ENCODE data around the gene TRIAP1. TPM values are rescaled to one million over a fixed set of nuclear protein-coding genes. Genes with fewer than 3 reads are reported as not detected.
"Not testable (repeated sequence)": the region's sequence is repeated elsewhere in the genome, so short reads cannot be mapped to it uniquely, and the experiment has no call there.

TRIAP1 gene
- total RNA-seq, 3 donors from 2014 or later = 10.2 to 21.3 (median 13.0) TPM

DNA sequence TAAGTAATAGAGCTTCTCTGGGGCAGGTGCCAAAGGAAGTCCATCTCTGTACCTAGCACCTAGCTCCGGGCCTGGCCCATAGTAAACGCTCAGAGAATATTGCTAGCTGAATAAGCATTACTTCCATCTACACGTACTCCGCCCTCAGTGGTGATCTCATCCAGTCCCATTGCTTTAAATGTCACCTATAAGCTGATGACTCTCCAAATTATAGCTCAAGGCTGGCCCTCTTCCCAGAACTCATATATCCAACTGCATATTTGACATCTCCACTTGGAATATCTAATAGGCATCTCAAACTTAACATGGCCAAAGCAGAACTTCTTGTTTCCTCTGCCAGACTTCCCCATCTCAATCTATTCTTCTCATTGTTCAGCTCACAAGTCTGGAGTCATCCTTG is 42.8 kb upstream of the TRIAP1 start:
- no peaks in the 10 kb centered on the region for H3K9me3 ChIP-seq
- H3K27ac ChIP-seq = no peak overlapping the region
- intact Hi-C loops (cut with DNase I; ENCODE audit: low total_unique reads) = no loop called here
- no peaks in the 10 kb centered on the region for H3K27me3 ChIP-seq
- no peaks in the 10 kb centered on the region for H3K36me3 ChIP-seq
- TF ChIP-seq, protein P1, sequence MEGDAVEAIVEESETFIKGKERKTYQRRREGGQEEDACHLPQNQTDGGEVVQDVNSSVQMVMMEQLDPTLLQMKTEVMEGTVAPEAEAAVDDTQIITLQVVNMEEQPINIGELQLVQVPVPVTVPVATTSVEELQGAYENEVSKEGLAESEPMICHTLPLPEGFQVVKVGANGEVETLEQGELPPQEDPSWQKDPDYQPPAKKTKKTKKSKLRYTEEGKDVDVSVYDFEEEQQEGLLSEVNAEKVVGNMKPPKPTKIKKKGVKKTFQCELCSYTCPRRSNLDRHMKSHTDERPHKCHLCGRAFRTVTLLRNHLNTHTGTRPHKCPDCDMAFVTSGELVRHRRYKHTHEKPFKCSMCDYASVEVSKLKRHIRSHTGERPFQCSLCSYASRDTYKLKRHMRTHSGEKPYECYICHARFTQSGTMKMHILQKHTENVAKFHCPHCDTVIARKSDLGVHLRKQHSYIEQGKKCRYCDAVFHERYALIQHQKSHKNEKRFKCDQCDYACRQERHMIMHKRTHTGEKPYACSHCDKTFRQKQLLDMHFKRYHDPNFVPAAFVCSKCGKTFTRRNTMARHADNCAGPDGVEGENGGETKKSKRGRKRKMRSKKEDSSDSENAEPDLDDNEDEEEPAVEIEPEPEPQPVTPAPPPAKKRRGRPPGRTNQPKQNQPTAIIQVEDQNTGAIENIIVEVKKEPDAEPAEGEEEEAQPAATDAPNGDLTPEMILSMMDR (IDR thresholded peaks at IDR 0.05) = no peak
- TF ChIP-seq POLR2AphosphoS5 (IDR thresholded peaks at IDR 0.05) = no peak
- no peak for TF ChIP-seq POLR2A (IDR thresholded peaks at IDR 0.05)
- H3K4me1 ChIP-seq = no peaks in the 10 kb centered on the region
- DNase-seq (ENCODE audit: low spot score in 2 of 2) = no peak
- H3K4me3 ChIP-seq = no peak overlapping the region

DNA sequence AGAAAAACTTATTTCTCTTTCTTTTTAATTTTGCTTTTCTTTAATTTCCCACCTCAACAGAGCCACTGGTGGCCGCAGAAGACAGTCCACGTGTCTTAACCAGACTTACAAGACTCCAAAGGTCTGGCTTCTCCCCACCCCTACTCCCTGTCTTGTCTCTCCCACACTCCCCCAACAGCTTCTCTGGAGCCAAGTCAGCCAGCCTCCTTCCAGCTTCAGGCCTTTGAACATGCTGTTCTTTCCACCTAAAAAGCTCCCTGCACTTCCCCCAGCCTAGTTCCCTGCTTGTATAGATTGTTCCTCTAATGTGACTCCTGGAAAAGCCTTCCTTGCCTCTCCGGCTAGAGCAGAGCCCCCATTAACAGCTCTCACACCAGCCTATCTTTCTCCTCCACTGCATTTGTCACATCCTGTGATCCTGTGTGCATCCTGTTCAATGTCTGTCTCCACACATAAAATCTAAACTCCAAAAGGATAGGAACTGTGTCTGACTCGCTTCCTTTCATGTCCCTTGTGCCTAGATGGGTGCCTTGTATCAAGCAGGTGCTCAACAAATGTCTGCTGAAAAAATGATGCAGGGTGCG is 42.0 kb upstream of the TRIAP1 start:
- Histone ChIP-seq H3K4me1 (no peaks in the 10 kb centered on the region), H3K4me3 (no peak overlapping the region), H3K27ac (no peak overlapping the region), H3K27me3 (no peaks in the 10 kb centered on the region), H3K36me3 (no peaks in the 10 kb centered on the region), H3K9me3 (no peaks in the 10 kb centered on the region)
- intact Hi-C loops (cut with DNase I; ENCODE audit: low total_unique reads) = no loop called here
- no peak for DNase-seq (ENCODE audit: low spot score in 2 of 2)
- TF ChIP-seq POLR2A (IDR thresholded peaks at IDR 0.05) (no peak), POLR2AphosphoS5 (IDR thresholded peaks at IDR 0.05) (no peak)
- TF ChIP-seq, protein P1 (IDR thresholded peaks at IDR 0.05) = no peak

DNA sequence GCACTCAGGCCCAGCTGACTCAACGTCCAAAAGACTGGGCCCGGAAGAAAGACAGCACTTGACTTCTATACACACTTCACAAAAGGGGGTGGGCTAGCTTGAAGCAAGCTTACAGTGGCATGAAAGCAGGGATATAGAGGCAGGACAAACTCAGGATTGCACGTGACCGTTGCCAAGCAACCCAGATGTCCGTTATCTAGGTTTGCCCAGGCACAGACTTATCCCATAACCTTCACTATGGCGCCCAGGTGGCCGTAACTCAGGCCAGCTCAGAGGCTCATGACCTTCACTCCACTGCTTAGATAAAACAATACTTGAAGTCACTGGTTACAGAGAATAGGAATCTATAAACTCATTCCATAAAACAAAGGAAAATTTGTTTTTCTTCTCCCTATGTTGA is 41.4 kb upstream of the TRIAP1 start:
- H3K36me3 ChIP-seq; H3K4me1 ChIP-seq; H3K27ac ChIP-seq; DNase-seq (ENCODE audit: low spot score in 2 of 2); H3K9me3 ChIP-seq; intact Hi-C loops (cut with DNase I; ENCODE audit: low total_unique reads); H3K4me3 ChIP-seq; H3K27me3 ChIP-seq: not testable (repeated sequence)

DNA sequence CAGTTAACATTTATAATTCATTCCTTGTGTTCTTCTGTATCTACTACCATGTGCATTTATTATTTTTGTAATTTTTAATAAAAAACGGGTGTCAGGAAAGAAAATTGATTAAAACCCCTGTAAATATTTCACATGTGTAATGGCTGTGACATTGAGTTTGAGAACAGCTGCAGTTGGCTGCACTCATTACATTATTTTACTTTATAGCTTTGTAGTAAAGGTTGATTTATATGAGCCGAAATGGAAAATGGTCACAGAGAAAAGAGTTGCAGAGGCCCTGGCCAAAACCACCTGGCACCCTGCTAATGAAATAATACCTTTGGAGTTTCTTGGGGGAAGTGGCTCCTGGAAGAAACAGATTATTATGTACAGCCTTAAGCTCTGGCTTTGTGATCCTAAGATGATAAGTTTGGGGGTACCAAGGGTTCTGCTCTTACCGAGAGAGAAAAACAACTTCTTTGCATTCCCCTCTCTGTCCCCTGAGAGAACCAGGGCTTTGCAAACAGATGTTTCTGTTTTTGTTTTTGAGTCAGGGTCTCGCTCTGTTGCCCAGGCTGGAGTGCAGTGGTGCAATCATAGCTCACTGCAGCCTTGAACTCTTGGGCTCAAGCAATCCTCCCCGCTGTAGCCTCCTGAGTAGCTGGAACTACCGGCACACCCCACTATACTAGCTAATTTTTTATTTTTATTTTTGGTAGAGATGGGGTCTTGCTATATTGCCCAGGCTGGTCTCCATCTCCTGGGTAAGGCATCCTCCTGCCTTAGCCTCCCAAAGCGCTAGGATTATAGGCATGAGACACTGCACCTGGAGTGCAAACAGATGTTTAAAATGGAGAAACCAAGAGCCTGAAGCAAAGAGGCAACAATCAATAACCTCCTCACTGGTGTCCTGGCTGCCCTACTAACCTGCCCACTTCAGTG is 40.0 kb upstream of the TRIAP1 start:
- no peaks in the 10 kb centered on the region for H3K36me3 ChIP-seq
- no peak overlapping the region for H3K27ac ChIP-seq
- intact Hi-C loops (cut with DNase I; ENCODE audit: low total_unique reads) = no loop called here
- TF ChIP-seq POLR2A (IDR thresholded peaks at IDR 0.05) = no peak
- TF ChIP-seq, protein P1 (IDR thresholded peaks at IDR 0.05) = no peak
- TF ChIP-seq POLR2AphosphoS5 (IDR thresholded peaks at IDR 0.05) = no peak
- no peak for DNase-seq (ENCODE audit: low spot score in 2 of 2)
- no peaks in the 10 kb centered on the region for H3K9me3 ChIP-seq
- no peaks in the 10 kb centered on the region for H3K4me1 ChIP-seq
- H3K27me3 ChIP-seq = no peaks in the 10 kb centered on the region
- H3K4me3 ChIP-seq = no peak overlapping the region

DNA sequence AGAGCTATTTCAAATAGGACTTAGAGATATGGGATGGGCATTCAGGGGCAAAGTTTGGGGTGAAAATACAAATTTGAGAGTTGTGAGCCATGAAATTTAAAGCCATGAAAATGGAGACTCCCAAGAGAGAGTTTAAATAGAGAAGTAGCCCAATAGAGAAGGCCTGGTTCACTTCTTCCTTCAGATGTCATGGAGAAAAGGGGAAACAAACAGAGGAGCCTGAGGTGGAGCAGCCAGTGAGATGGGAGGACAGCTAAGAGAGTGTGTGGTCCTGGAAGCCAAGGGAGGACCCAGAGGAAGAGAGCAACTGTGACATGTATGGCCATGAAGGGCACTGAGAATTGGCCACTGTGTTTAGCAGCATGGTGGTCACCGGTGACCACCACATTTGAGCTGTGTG is 37.4 kb upstream of the TRIAP1 start:
- intact Hi-C loops (cut with DNase I; ENCODE audit: low total_unique reads) = no loop called here
- Histone ChIP-seq H3K36me3 (no peaks in the 10 kb centered on the region), H3K4me1 (no peaks in the 10 kb centered on the region), H3K9me3 (no peaks in the 10 kb centered on the region), H3K27ac (no peak overlapping the region), H3K27me3 (no peaks in the 10 kb centered on the region), H3K4me3 (no peak overlapping the region)
- TF ChIP-seq POLR2A (IDR thresholded peaks at IDR 0.05) = no peak
- TF ChIP-seq POLR2AphosphoS5 (IDR thresholded peaks at IDR 0.05) = no peak
- TF ChIP-seq, protein P1 (IDR thresholded peaks at IDR 0.05) = no peak
- no peak for DNase-seq (ENCODE audit: low spot score in 2 of 2)
